Endothelial cell of umbilical vein (primary cell): ENCODE data around the gene DGKB. TPM values are rescaled to one million over a fixed set of nuclear protein-coding genes. Genes with fewer than 3 reads are reported as not detected.

Experiments used
- BruUV-seq: library from RNA; stranded (reverse); fragments of 400-500 nt; replicated peaks from 2 replicates; lab custom pipeline; 2021; lab: Mats Ljungman, UMichigan
- CTCF ChIA-PET: fragments of 300-600, 350-600 bp; sonication (Branson Sonifier 250); formaldehyde crosslinking; loops from one replicate; lab custom pipeline; 2021; ENCODE audit warnings: antibody characterized with exemption, inconsistent platforms; lab: Charles Lee
- POLR2A ChIA-PET: fragments of 300-600, 350-600 bp; sonication (Branson Sonifier 250); formaldehyde crosslinking; loops from one replicate; lab custom pipeline; 2021; ENCODE audit warnings: antibody characterized with exemption, inconsistent platforms; lab: Charles Lee
- DNase-seq: peaks from one replicate; pipeline ENCODE4 v3.0.0-alpha.2; 2011; ENCODE audit warnings: low read depth, low spot score
- FAIRE-seq: peaks from 2 replicates; lab custom pipeline; 2011; peaks lifted over from hg19 to GRCh38; lab: Jason Lieb, UNC
- H2AFZ ChIP-seq: 2 replicates; pipeline ENCODE4 v1.6.0; 2012; ENCODE audit warnings: low read depth, low read length, control low read depth, inconsistent platforms
- H3K27ac ChIP-seq: 2 replicates; pipeline ENCODE4 v1.5.1; 2011; ENCODE audit warnings: low read depth, mild to moderate bottlenecking, control low read depth, low read length, moderate library complexity; ENCODE audit not compliant: insufficient read depth
- H3K27me3 ChIP-seq, 2 experiments: 2 replicates each; pipeline versions ENCODE4 v1.6.0 to v1.6.1; 2011; ENCODE audit warnings: low read length in 2 of 2, mixed read lengths in 1 of 2; ENCODE audit not compliant: control insufficient read depth in 2 of 2, insufficient read depth in 2 of 2
- H3K36me3 ChIP-seq, 2 experiments: 2 replicates in 1 of 2; 3 replicates in 1 of 2; pipeline ENCODE4 v1.5.1; 2011; ENCODE audit warnings: low read length in 2 of 2, mild to moderate bottlenecking in 1 of 2, moderate library complexity in 1 of 2; ENCODE audit not compliant: control insufficient read depth in 2 of 2, insufficient read depth in 2 of 2; ENCODE audit errors: extremely low read depth in 1 of 2
- H3K4me1 ChIP-seq: 3 replicates; pipeline ENCODE4 v1.5.1; 2011; ENCODE audit warnings: mild to moderate bottlenecking, low read length; ENCODE audit not compliant: control insufficient read depth, insufficient read depth; ENCODE audit errors: extremely low read depth
- H3K4me2 ChIP-seq: 2 replicates; pipeline ENCODE4 v1.6.1; 2011; ENCODE audit warnings: low read length, control low read depth, mixed read lengths; ENCODE audit not compliant: insufficient read depth
- H3K4me3 ChIP-seq, 3 experiments: fragments of 200-600 bp in 1 of 3; sonication (generic), shearing (Covaris generic) in 1 of 3; replicated peaks in 1 of 3; 2 replicates each; pipeline ENCODE4 v1.5.1; 2011 to 2016; ENCODE audit warnings: control low read depth in 3 of 3, low read length in 3 of 3, mild to moderate bottlenecking in 2 of 3, inconsistent platforms in 1 of 3, low read depth in 1 of 3, moderate library complexity in 1 of 3; ENCODE audit not compliant: insufficient read depth in 1 of 3
- H3K79me2 ChIP-seq: 2 replicates; pipeline ENCODE4 v1.6.0; 2012; ENCODE audit warnings: low read length, inconsistent platforms; ENCODE audit not compliant: control insufficient read depth, insufficient read depth
- H3K9ac ChIP-seq: replicated peaks from 2 replicates; pipeline ENCODE3; 2011; ENCODE audit warnings: low read length, control low read depth; ENCODE audit not compliant: insufficient read depth; ENCODE audit errors: extremely low read depth
- H3K9me1 ChIP-seq: replicated peaks from 3 replicates; pipeline ENCODE4 v1.6.0; 2011; ENCODE audit warnings: mild to moderate bottlenecking, low read length; ENCODE audit not compliant: control insufficient read depth, insufficient read depth; ENCODE audit errors: extremely low read depth
- H3K9me3 ChIP-seq: replicated peaks from 2 replicates; pipeline ENCODE4 v1.5.1; 2012; ENCODE audit warnings: low read length, inconsistent platforms; ENCODE audit not compliant: control insufficient read depth, insufficient read depth
- H4K20me1 ChIP-seq: replicated peaks from 2 replicates; pipeline ENCODE3; 2011; ENCODE audit warnings: mild to moderate bottlenecking, low read length; ENCODE audit not compliant: control insufficient read depth, insufficient read depth; ENCODE audit errors: extremely low read depth
- EZH2 ChIP-seq: IDR thresholded peaks from 2 replicates; pipeline ENCODE4 v1.6.1; 2012; ENCODE audit warnings: borderline replicate concordance, low read depth, mild to moderate bottlenecking, moderate library complexity, low read length, inconsistent platforms; ENCODE audit not compliant: severe bottlenecking
- FOS ChIP-seq: IDR thresholded peaks from 2 replicates; pipeline ENCODE4 v1.6.1; 2011; ENCODE audit warnings: mild to moderate bottlenecking, low read length, moderate library complexity, borderline replicate concordance; ENCODE audit not compliant: insufficient read depth
- GATA2 ChIP-seq: IDR thresholded peaks from 2 replicates; pipeline ENCODE4 v1.7.0; 2011; ENCODE audit warnings: low read depth, mild to moderate bottlenecking, moderate library complexity, mixed read lengths, low read length; ENCODE audit not compliant: insufficient read length, insufficient read depth
- JUN ChIP-seq: IDR thresholded peaks from 2 replicates; pipeline ENCODE4 v1.6.1; 2011; ENCODE audit warnings: borderline replicate concordance, low read depth; ENCODE audit not compliant: insufficient read length, insufficient read depth
- MYC ChIP-seq: IDR thresholded peaks from one replicate; pipeline ENCODE4 v1.6.1; 2011; ENCODE audit warnings: mild to moderate bottlenecking, low read depth, low read length
- POLR2A ChIP-seq: IDR thresholded peaks from 2 replicates; pipeline ENCODE4 v1.6.1; 2012; ENCODE audit warnings: low read depth, mild to moderate bottlenecking, control low read depth, low read length
- POLR2AphosphoS5 ChIP-seq: IDR thresholded peaks from 2 replicates; pipeline ENCODE4 v1.6.1; 2012; ENCODE audit warnings: low read depth, mild to moderate bottlenecking, control low read depth, low read length, moderate library complexity; ENCODE audit not compliant: insufficient read depth
- dilution Hi-C: fragments of 300-500 bp; cut with MboI; formaldehyde crosslinking; loops from one replicate; pipeline ENCODE4 v1.15.0; 2019; ENCODE audit warnings: low sequenced_read_pairs; ENCODE audit not compliant: extremely low pct_ligation_motif_present
- intact Hi-C: fragments of 100-400 bp; cut with micrococcal nuclease; formaldehyde crosslinking; loops from one replicate; pipeline ENCODE4 v1.10.0; 2022
- polyA plus RNA-seq, 4 experiments: library from polyadenylated mRNA; depleted of rRNA in 3 of 4; stranded (reverse) in 3 of 4; unstranded in 1 of 4; fragments of >200 nt; gene quantifications; 2 replicates each; pipeline versions ENCODE4 v1.2.1 to v1.2.3, GENCODE V29; 2011 to 2012; ENCODE audit warnings: missing spikeins in 1 of 4
- total RNA-seq: library from RNA; stranded (reverse); gene quantifications from 2 replicates; pipeline ENCODE4 v1.2.3, GENCODE V29; 2021
- TF ChIP-seq, protein P1 (sequence below), 2 donors: IDR thresholded peaks; 1 replicate in 1 of 2; 2 replicates in 1 of 2; pipeline ENCODE4 v1.5.1; 2011; ENCODE audit warnings: low read length in 2 of 2, mild to moderate bottlenecking in 2 of 2, moderate library complexity in 2 of 2, control low read depth in 1 of 2, inconsistent platforms in 1 of 2, low read depth in 1 of 2; ENCODE audit not compliant: insufficient read depth in 1 of 2; ENCODE audit errors: extremely low read depth in 1 of 2
- TF ChIP-seq, protein P2 (sequence below): IDR thresholded peaks from 2 replicates; pipeline ENCODE4 v1.6.1; 2011; ENCODE audit not compliant: insufficient read depth, insufficient read length

DGKB gene
- total and polyA plus RNA-seq, 2 donors (not counting 3 experiments of a cell fraction or from before 2014, with no cell fraction given) = not detected

DNA sequence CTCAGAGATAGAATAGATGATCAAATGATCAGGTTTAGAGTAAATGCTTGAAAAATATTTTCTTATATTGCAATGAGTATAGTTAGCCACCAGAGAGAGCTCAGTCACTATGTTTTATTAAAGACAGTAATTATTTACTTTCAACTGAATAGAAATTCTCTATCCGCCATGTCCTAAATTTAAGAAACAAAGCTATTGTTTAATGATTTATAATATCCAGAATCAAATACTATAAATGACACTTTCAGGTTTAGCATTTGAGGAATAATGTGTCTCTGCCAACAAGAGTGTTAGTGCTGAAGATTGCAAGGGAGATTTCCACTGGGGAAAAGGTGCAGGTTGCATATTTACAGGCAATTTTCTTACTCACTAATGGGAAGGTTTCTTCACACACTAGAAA is 184.7 kb downstream of the DGKB start:
- DNase-seq (peak; percentile 48), FAIRE-seq (no peak)
- H3K9me1 ChIP-seq = no peaks in the 10 kb centered on the region
- H3K4me2 ChIP-seq = no peak overlapping the region
- peaks cover 7% of the 10 kb centered on the region for H3K4me1 ChIP-seq
- no peaks in the 10 kb centered on the region for H4K20me1 ChIP-seq
- H3K9ac ChIP-seq = no peak overlapping the region
- no peaks in the 10 kb centered on the region for H3K36me3 ChIP-seq
- dilution Hi-C loops (no loop called here), intact Hi-C loops (loop anchor here (1.0 to 5.0 kb wide), 6 partner anchors 184 to 1379 kb away; partner anchors contain the start of gene DGKB)
- no peak overlapping the region for H3K27ac ChIP-seq
- POLR2A ChIA-PET = no interaction called here
- no peaks in the 10 kb centered on the region for H3K27me3 ChIP-seq
- H3K79me2 ChIP-seq = no peaks in the 10 kb centered on the region
- H3K9me3 ChIP-seq = no peaks in the 10 kb centered on the region
- no TSS peak for BruUV-seq
- TF ChIP-seq FOS = no peak
- TF ChIP-seq, protein P1, sequence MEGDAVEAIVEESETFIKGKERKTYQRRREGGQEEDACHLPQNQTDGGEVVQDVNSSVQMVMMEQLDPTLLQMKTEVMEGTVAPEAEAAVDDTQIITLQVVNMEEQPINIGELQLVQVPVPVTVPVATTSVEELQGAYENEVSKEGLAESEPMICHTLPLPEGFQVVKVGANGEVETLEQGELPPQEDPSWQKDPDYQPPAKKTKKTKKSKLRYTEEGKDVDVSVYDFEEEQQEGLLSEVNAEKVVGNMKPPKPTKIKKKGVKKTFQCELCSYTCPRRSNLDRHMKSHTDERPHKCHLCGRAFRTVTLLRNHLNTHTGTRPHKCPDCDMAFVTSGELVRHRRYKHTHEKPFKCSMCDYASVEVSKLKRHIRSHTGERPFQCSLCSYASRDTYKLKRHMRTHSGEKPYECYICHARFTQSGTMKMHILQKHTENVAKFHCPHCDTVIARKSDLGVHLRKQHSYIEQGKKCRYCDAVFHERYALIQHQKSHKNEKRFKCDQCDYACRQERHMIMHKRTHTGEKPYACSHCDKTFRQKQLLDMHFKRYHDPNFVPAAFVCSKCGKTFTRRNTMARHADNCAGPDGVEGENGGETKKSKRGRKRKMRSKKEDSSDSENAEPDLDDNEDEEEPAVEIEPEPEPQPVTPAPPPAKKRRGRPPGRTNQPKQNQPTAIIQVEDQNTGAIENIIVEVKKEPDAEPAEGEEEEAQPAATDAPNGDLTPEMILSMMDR (IDR thresholded peaks at IDR 0.05; ENCODE audit: extremely low read depth in 1 of 2, insufficient read depth in 1 of 2, low read depth in 1 of 2, low read length in 2 of 2) = peak; percentile 21 to 30
- CTCF ChIA-PET = interaction anchor here (0.6 to 9.7 kb wide), 56 partner anchors 9 to 1847 kb away, joined by 3 to 357 read pairs (median 4); partner anchors contain the start of gene DGKB
- no peak overlapping the region for H3K4me3 ChIP-seq
- H2AFZ ChIP-seq = no peak overlapping the region

DNA sequence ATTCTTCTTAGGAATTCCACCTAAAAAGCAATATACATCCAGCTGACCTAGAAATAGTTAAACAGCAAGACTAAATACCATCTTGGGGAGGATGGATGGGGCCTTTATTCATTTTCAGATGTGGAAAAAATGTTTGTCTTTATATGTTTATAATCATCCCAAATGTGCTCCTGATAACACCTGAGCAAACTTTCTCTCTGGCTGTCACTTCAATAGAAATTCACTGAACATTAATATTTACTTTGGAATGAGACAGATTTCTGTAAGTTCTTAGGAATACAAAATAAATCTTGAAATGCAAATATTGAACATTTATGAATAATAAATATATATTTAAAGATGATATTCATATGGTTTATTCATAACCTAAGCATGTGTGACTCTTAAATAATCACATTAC is 185.4 kb downstream of the DGKB start:
- no peak overlapping the region for H3K4me2 ChIP-seq
- no peaks in the 10 kb centered on the region for H3K9me3 ChIP-seq
- H3K9me1 ChIP-seq = no peaks in the 10 kb centered on the region
- no peak overlapping the region for H3K27ac ChIP-seq
- H3K27me3 ChIP-seq = no peaks in the 10 kb centered on the region
- no peak overlapping the region for H2AFZ ChIP-seq
- FAIRE-seq (no peak), DNase-seq (no peak)
- TF ChIP-seq POLR2AphosphoS5 (no peak), GATA2 (no peak), POLR2A (no peak), FOS (no peak), EZH2 (no peak), MYC (no peak), JUN (no peak)
- TF ChIP-seq, protein P2, sequence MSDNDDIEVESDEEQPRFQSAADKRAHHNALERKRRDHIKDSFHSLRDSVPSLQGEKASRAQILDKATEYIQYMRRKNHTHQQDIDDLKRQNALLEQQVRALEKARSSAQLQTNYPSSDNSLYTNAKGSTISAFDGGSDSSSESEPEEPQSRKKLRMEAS = no peak
- TF ChIP-seq, protein P1 (IDR thresholded peaks at IDR 0.05; ENCODE audit: extremely low read depth in 1 of 2, insufficient read depth in 1 of 2, low read depth in 1 of 2, low read length in 2 of 2) = no peak
- H4K20me1 ChIP-seq = no peaks in the 10 kb centered on the region
- H3K36me3 ChIP-seq = no peaks in the 10 kb centered on the region
- H3K79me2 ChIP-seq = no peaks in the 10 kb centered on the region
- dilution Hi-C loops = no loop called here
- POLR2A ChIA-PET = no interaction called here
- no peak overlapping the region for H3K9ac ChIP-seq
- peaks cover 7% of the 10 kb centered on the region for H3K4me1 ChIP-seq
- BruUV-seq = no TSS peak
- intact Hi-C loops = loop anchor here (1.0 to 5.0 kb wide), 5 partner anchors 185 to 1380 kb away; partner anchors contain the start of gene DGKB
- CTCF ChIA-PET = interaction anchor here (0.6 to 9.7 kb wide), 39 partner anchors 18 to 1848 kb away, joined by 3 to 357 read pairs (median 4); no protein-coding TSS in a partner anchor
- H3K4me3 ChIP-seq = no peak overlapping the region
